Osteocyte (in vitro differentiated cells): ENCODE data around the gene ADRM1. TPM values are rescaled to one million over a fixed set of nuclear protein-coding genes. Genes with fewer than 3 reads are reported as not detected.

Experiments used
- DNase-seq: peaks from one replicate; pipeline ENCODE4 v3.0.0; 2021; ENCODE audit warnings: mixed read lengths; ENCODE audit not compliant: unreplicated experiment; ENCODE audit errors: extremely low spot score
- H3K27ac Mint-ChIP-seq: one replicate; pipeline ENCODE4 v1.8.0; 2021; ENCODE audit warnings: mild to moderate bottlenecking, mixed read lengths; ENCODE audit not compliant: unreplicated experiment
- H3K27me3 Mint-ChIP-seq: one replicate; pipeline ENCODE4 v1.8.0; 2021; ENCODE audit warnings: mixed read lengths; ENCODE audit not compliant: unreplicated experiment
- H3K36me3 Mint-ChIP-seq: one replicate; pipeline ENCODE4 v1.8.0; 2021; ENCODE audit warnings: mixed read lengths; ENCODE audit not compliant: unreplicated experiment
- H3K4me1 Mint-ChIP-seq: one replicate; pipeline ENCODE4 v1.8.0; 2021; ENCODE audit warnings: mixed read lengths; ENCODE audit not compliant: unreplicated experiment
- H3K4me3 Mint-ChIP-seq: one replicate; pipeline ENCODE4 v1.8.0; 2021; ENCODE audit warnings: mild to moderate bottlenecking, moderate library complexity, mixed read lengths; ENCODE audit not compliant: unreplicated experiment
- H3K9me3 Mint-ChIP-seq: one replicate; pipeline ENCODE4 v1.8.0; 2021; ENCODE audit warnings: mixed read lengths; ENCODE audit not compliant: unreplicated experiment
- CTCF ChIP-seq: fragments of 200-600 bp; sonication (generic); IDR thresholded peaks from 2 replicates; pipeline ENCODE4 v1.5.0; 2021; ENCODE audit warnings: antibody characterized with exemption, mild to moderate bottlenecking, moderate library complexity
- total RNA-seq: library from RNA; stranded (reverse); gene quantifications from 2 replicates; pipeline ENCODE4 v1.2.1, GENCODE V29; 2021

The ADRM1 gene
- total RNA-seq, 1 donor from 2014 or later: 83.9 TPM

DNA sequence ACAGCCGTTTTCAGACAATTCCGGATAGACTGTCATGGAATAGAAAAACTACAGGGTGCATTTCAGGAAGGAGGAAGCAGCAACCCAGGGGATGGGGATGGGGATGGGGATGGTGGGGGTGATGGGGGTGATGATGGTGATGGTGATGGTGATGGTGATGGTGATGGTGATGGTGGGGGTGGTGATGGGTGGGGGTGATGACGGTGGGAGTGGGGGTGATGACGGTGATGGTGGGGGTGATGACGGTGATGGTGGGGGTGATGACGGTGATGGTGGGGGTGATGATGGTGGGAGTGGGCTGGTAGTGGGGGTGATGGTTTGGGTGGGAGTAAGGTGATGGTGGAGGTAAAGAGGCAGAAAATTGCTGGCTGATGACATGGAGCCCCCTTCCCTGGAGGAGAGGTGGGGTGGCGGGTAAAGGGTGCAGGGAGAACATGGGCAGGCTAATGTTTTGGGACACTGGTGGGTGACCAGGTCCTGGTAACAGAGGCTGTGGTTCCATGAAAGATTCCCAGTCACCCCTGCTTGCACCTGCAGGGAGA is 46.8 kb downstream of the ADRM1 start:
- TF ChIP-seq CTCF: no peak
- Mint-ChIP-seq H3K9me3 (no peaks in the 10 kb centered on the region), H3K27ac (no peak overlapping the region), H3K27me3 (no peaks in the 10 kb centered on the region), H3K4me1 (peaks cover 7% of the 10 kb centered on the region), H3K36me3 (peaks cover 14% of the 10 kb centered on the region), H3K4me3 (no peak overlapping the region)
- no peak for DNase-seq

- no peak for DNase-seq
- Mint-ChIP-seq H3K9me3 (no peaks in the 10 kb centered on the region), H3K4me1 (peaks cover 9% of the 10 kb centered on the region), H3K27me3 (no peaks in the 10 kb centered on the region), H3K4me3 (no peak overlapping the region), H3K36me3 (peaks cover 12% of the 10 kb centered on the region), H3K27ac (no peak overlapping the region)
- TF ChIP-seq CTCF: no peak
Measured at GRCh38 chr20:62350098-62350628, 47.4 kb downstream of the ADRM1 start.

DNA sequence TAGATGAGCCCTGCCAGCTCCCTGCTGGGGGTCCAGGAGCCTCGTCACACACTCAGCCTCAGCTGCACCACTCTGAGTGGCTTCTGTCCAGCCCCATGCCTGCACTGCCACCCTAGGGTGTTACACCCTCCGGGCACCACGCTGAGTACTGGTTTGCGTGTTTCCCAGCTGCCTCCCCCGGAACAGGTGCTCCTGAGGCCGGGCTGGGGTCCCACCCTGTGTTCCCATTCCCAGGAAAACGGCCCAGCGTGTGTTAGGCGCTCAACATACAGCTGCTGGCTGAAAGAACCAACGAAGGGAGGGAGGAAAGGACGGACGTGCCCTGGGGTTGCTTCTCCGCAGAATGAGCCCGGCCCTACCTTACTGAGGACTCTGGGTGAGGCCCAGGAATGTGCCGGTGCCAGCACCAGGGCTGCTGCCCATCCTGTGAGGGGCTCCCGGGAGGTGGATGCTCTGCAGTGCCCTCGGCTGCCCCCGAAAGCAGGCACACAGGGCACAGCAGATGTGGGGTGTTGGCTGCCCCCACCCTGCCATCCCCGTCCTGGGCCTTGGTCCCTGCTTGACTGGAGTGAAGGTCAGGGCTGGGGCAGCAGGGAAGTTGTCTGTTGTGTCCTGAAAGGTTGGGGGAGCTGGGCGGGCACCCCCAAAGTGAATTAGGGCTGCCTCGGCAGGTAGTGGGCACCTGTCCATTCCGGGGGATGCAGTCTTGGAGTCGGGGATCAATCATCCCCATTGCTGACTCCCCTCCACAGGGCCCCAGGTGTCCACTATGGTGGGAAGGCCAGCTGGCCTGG is 48.0 kb downstream of the ADRM1 start:
- H3K27me3 Mint-ChIP-seq: no peaks in the 10 kb centered on the region
- no peak for DNase-seq
- H3K4me1 Mint-ChIP-seq: peaks cover 14% of the 10 kb centered on the region
- H3K4me3 Mint-ChIP-seq: no peak overlapping the region
- no peak overlapping the region for H3K27ac Mint-ChIP-seq
- H3K36me3 Mint-ChIP-seq: peaks cover 11% of the 10 kb centered on the region
- H3K9me3 Mint-ChIP-seq: no peaks in the 10 kb centered on the region
- TF ChIP-seq CTCF: no peak

DNA sequence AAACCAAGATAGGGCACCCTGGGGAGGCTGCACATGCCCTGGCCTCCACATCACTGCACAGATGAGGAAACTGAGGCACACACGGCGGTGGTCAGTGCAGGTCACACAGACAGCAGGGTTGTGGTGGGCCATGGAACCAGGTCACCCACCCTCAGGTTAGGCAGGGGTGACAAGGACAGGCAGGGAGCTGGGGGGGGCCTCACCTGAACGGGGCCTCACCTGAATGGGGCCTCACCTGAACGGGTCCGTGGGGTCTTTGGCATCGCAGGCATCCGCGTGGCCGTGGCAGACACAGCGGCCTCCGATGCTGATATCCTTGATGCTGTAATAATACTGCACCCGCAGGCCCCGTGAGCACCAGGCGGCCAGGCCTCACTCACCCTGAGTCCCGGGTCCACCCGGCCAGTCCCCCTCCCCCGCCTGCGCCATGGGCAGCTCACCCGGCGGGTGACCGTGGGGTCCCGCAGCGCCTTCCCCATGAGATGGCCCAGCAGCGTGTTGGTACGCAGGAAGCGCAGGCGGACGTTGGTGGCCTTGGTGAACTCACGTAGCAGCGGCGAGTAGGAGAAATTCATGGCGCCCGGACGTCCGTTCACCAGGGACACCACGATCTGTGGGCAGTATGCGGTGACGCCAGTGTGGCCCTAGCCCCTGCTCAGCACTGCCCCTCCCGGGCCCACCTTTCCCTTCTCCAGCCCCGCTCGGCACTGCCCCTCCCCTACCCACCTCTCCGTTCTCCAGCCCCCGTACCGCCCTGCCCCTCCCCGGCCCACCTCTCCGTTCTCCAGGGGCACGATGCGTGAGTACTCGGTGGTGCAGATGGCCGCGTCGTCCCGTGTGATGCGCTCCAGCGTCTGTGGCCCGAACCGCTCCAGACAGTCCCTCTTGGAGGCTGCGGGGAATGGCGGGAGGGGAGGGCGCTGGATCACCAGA is 48.9 kb downstream of the ADRM1 start:
- no peak for DNase-seq
- peaks cover 11% of the 10 kb centered on the region for H3K36me3 Mint-ChIP-seq
- H3K9me3 Mint-ChIP-seq: no peaks in the 10 kb centered on the region
- no peaks in the 10 kb centered on the region for H3K27me3 Mint-ChIP-seq
- no peak for TF ChIP-seq CTCF
- H3K27ac Mint-ChIP-seq: no peak overlapping the region
- H3K4me3 Mint-ChIP-seq: no peak overlapping the region
- H3K4me1 Mint-ChIP-seq: peaks cover 23% of the 10 kb centered on the region
